ENCODE results near the gene UTP25. TPM values are rescaled to one million over a fixed set of nuclear protein-coding genes. Genes with fewer than 3 reads are reported as not detected.

Gene UTP25
- total RNA-seq, 1 experiment from 2014 or later, result 4.8 TPM

DNA sequence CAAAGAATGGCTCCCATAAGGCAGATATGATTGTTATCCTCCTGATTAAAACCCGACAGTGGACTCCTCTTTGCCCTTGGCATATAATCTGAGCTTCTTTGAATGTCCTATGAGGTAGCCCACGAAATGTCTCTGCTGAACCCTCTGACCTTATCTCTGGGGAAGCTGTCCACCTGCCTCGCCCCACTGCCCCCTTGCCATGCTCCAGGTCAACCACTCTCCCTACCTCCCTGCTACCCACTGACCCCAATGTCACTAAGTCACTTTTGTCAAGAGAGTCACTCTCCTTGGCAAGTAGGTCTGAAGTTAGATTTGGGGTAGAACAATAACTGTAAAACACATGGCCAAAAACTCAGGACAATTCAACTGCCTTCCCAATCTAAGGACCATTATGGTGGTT, 54.5 kb downstream of the UTP25 start:
- no peak for ATAC-seq
- Mint-ChIP-seq H3K36me3 (no peaks in the 10 kb centered on the region), H3K4me3 (no peak overlapping the region), H3K9me3 (no peaks in the 10 kb centered on the region), H3K4me1 (peaks cover 5% of the 10 kb centered on the region), H3K27ac (no peak overlapping the region), H3K27me3 (ENCODE audit: low read depth) (no peaks in the 10 kb centered on the region; the same call in 1 of the 2 replicates)
- TF ChIP-seq, protein P1, sequence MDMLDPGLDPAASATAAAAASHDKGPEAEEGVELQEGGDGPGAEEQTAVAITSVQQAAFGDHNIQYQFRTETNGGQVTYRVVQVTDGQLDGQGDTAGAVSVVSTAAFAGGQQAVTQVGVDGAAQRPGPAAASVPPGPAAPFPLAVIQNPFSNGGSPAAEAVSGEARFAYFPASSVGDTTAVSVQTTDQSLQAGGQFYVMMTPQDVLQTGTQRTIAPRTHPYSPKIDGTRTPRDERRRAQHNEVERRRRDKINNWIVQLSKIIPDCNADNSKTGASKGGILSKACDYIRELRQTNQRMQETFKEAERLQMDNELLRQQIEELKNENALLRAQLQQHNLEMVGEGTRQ (CRISPR knock-in tag; IDR thresholded peaks at IDR 0.05), result no peak
- TF ChIP-seq, protein P2, sequence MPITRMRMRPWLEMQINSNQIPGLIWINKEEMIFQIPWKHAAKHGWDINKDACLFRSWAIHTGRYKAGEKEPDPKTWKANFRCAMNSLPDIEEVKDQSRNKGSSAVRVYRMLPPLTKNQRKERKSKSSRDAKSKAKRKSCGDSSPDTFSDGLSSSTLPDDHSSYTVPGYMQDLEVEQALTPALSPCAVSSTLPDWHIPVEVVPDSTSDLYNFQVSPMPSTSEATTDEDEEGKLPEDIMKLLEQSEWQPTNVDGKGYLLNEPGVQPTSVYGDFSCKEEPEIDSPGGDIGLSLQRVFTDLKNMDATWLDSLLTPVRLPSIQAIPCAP (CRISPR knock-in tag; IDR thresholded peaks at IDR 0.05), result no peak
- TF ChIP-seq CBFB (CRISPR knock-in tag; IDR thresholded peaks at IDR 0.05; ENCODE audit: low read depth), result no peak
- TF ChIP-seq, protein P3, sequence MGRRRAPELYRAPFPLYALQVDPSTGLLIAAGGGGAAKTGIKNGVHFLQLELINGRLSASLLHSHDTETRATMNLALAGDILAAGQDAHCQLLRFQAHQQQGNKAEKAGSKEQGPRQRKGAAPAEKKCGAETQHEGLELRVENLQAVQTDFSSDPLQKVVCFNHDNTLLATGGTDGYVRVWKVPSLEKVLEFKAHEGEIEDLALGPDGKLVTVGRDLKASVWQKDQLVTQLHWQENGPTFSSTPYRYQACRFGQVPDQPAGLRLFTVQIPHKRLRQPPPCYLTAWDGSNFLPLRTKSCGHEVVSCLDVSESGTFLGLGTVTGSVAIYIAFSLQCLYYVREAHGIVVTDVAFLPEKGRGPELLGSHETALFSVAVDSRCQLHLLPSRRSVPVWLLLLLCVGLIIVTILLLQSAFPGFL (CRISPR knock-in tag; IDR thresholded peaks at IDR 0.05; ENCODE audit: borderline replicate concordance), result no peak
- no peak for TF ChIP-seq GABPB1 (CRISPR knock-in tag; IDR thresholded peaks at IDR 0.05)
- TF ChIP-seq ZNF416 (CRISPR knock-in tag; IDR thresholded peaks at IDR 0.05), result no peak
- TF ChIP-seq, protein P4, sequence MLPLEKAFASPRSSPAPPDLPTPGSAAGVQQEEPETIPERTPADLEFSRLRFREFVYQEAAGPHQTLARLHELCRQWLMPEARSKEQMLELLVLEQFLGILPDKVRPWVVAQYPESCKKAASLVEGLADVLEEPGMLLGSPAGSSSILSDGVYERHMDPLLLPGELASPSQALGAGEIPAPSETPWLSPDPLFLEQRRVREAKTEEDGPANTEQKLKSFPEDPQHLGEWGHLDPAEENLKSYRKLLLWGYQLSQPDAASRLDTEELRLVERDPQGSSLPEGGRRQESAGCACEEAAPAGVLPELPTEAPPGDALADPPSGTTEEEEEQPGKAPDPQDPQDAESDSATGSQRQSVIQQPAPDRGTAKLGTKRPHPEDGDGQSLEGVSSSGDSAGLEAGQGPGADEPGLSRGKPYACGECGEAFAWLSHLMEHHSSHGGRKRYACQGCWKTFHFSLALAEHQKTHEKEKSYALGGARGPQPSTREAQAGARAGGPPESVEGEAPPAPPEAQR (CRISPR knock-in tag; IDR thresholded peaks at IDR 0.05), result no peak
- no peak for TF ChIP-seq ETV6 (CRISPR knock-in tag; IDR thresholded peaks at IDR 0.05)
- TF ChIP-seq TEAD1 (CRISPR knock-in tag; IDR thresholded peaks at IDR 0.05), result no peak
- no peak for TF ChIP-seq ZNF138 (CRISPR knock-in tag; conservative IDR thresholded peaks at IDR 0.05)
- TF ChIP-seq ZNF317 (CRISPR knock-in tag; IDR thresholded peaks at IDR 0.05; ENCODE audit: borderline replicate concordance, low read depth), result no peak
- TF ChIP-seq SMAD4 (CRISPR knock-in tag; IDR thresholded peaks at IDR 0.05), result no peak
- TF ChIP-seq, protein P5, sequence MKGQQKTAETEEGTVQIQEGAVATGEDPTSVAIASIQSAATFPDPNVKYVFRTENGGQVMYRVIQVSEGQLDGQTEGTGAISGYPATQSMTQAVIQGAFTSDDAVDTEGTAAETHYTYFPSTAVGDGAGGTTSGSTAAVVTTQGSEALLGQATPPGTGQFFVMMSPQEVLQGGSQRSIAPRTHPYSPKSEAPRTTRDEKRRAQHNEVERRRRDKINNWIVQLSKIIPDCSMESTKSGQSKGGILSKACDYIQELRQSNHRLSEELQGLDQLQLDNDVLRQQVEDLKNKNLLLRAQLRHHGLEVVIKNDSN (CRISPR knock-in tag; IDR thresholded peaks at IDR 0.05), result no peak
- no peak for TF ChIP-seq NR1H2 (CRISPR knock-in tag; IDR thresholded peaks at IDR 0.05)
- TF ChIP-seq, protein P6, sequence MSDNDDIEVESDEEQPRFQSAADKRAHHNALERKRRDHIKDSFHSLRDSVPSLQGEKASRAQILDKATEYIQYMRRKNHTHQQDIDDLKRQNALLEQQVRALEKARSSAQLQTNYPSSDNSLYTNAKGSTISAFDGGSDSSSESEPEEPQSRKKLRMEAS (CRISPR knock-in tag; IDR thresholded peaks at IDR 0.05), result no peak
- no peak for TF ChIP-seq GRHL2 (CRISPR knock-in tag; IDR thresholded peaks at IDR 0.05; ENCODE audit: insufficient replicate concordance, severe bottlenecking)
- TF ChIP-seq, protein P7, sequence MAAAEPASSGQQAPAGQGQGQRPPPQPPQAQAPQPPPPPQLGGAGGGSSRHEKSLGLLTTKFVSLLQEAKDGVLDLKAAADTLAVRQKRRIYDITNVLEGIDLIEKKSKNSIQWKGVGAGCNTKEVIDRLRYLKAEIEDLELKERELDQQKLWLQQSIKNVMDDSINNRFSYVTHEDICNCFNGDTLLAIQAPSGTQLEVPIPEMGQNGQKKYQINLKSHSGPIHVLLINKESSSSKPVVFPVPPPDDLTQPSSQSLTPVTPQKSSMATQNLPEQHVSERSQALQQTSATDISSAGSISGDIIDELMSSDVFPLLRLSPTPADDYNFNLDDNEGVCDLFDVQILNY (CRISPR knock-in tag; IDR thresholded peaks at IDR 0.05), result no peak
- TF ChIP-seq NFE2L1 (CRISPR knock-in tag; IDR thresholded peaks at IDR 0.05), result no peak
- TF ChIP-seq, protein P8, sequence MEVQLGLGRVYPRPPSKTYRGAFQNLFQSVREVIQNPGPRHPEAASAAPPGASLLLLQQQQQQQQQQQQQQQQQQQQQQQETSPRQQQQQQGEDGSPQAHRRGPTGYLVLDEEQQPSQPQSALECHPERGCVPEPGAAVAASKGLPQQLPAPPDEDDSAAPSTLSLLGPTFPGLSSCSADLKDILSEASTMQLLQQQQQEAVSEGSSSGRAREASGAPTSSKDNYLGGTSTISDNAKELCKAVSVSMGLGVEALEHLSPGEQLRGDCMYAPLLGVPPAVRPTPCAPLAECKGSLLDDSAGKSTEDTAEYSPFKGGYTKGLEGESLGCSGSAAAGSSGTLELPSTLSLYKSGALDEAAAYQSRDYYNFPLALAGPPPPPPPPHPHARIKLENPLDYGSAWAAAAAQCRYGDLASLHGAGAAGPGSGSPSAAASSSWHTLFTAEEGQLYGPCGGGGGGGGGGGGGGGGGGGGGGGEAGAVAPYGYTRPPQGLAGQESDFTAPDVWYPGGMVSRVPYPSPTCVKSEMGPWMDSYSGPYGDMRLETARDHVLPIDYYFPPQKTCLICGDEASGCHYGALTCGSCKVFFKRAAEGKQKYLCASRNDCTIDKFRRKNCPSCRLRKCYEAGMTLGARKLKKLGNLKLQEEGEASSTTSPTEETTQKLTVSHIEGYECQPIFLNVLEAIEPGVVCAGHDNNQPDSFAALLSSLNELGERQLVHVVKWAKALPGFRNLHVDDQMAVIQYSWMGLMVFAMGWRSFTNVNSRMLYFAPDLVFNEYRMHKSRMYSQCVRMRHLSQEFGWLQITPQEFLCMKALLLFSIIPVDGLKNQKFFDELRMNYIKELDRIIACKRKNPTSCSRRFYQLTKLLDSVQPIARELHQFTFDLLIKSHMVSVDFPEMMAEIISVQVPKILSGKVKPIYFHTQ (CRISPR knock-in tag; IDR thresholded peaks at IDR 0.05), result no peak
- no peak for DNase-seq (ENCODE audit: low spot score)
- ChIA-PET CTCF (interaction anchor here (1.8 kb wide), 1 partner anchor 18 kb away, joined by 6 read pairs; no protein-coding TSS in a partner anchor), POLR2A (no interaction called here)
